GM18508 (cell line): ENCODE measurements around the gene HARBI1.

Experiments used
- ATAC-seq: cut with Tn5 transposase; IDR thresholded peaks from one replicate; pipeline ENCODE4 v1.9.1; 2021; ENCODE audit warnings: moderate number of reproducible peaks; ENCODE audit not compliant: insufficient read depth, unreplicated experiment

Gene HARBI1

GRCh38 chr11:46635557-46636139 lies 18.6 kb upstream of the HARBI1 start:
- ATAC-seq = no peak

GRCh38 chr11:46633291-46634217 lies 16.5 kb upstream of the HARBI1 start:
- no peak for ATAC-seq

- ATAC-seq = no peak
Measured at GRCh38 chr11:46632502-46632901, 15.5 kb upstream of the HARBI1 start.

GRCh38 chr11:46631676-46632075 lies 14.6 kb upstream of the HARBI1 start:
- ATAC-seq = no peak

GRCh38 chr11:46630237-46630636 lies 13.2 kb upstream of the HARBI1 start:
- ATAC-seq = no peak

- ATAC-seq = no peak
Measured at GRCh38 chr11:46628961-46629360, 11.9 kb upstream of the HARBI1 start.

- no peak for ATAC-seq
Measured at GRCh38 chr11:46625406-46625805, 8.4 kb upstream of the HARBI1 start.

DNA sequence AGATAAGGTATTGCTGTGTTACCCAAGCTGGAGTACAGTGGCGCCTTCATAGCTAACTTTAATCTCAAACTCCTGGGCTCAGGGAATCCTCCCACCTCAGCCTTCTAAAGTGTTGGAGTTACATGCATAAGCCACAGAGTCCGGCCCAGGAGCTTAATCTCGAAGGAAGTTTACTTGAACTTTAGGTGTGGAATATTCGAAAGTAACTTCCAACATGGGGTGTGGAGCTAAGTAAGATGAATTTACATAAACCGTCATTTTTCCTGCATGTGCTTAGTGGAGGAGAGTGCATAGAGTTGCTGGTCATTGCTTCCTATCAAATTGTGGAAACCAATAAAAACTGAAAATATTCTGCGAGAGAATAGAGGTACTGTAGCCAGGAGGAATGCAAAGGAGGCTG lies 1.8 kb upstream of the HARBI1 start:
- no peak for ATAC-seq

DNA sequence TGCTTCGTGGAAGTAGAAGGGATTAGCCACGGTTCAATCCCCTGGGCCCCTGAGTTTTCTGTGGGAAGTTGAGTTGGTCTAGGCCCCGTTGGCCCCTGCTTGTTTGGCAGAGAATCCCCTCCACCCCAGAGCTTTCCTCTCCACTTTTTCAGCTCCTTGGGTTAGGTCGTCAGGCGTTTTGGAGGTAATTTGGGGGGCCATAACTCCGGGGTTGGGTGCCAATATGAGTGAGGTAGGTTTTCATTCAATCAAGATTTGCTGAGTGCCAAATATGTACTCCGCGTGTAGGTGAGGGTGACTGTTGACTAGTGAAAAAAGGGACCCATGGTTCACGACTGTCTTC lies 916 bp upstream of the HARBI1 start:
- no peak for ATAC-seq

DNA sequence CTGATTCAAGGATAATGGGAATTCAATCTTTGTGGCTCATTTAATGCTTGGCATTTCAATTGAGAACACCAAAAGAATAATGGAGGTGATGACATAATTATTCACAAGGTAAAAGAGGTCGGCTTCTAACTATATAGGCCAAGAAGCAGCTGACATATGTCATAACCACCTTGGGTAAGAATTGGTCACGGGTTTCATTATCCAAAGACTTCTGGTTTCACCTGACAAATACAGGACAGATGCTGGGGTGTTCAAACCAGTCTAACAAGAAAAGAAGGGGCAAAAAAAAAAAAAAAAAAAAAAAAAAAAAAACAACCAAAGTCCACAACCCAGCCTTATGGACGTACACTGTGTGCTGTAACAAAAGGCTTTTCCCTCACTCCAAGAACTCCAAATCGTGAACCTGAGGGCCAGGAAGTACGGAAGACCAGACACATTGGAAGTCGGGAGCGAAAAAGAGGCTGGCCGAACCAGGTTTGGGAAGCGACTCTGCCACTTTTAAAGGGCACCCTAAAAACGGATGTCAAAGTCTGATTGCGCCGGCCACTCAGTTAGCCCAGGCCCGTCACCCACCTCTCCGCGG lies 385 bp downstream of the HARBI1 start:
- ATAC-seq = no peak

DNA sequence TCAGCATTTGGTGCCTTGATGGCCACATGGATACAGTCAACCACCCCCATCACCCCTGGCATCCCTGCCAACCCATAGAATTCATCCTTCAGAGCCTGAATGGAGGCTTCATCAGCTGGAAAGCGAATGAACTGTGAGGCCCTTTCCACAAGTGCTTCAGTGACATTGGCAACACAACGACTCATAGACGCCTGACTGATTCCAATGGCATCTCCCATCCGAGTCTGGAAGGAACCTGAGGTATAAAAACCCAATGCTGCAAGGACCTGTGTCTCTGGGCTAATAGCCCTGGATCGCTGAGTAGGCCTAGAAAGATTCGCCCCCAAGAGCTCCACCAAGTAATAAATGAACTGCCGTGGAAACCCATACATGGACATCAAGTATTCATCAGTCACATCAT lies 1.3 kb downstream of the HARBI1 start:
- no peak for ATAC-seq

DNA sequence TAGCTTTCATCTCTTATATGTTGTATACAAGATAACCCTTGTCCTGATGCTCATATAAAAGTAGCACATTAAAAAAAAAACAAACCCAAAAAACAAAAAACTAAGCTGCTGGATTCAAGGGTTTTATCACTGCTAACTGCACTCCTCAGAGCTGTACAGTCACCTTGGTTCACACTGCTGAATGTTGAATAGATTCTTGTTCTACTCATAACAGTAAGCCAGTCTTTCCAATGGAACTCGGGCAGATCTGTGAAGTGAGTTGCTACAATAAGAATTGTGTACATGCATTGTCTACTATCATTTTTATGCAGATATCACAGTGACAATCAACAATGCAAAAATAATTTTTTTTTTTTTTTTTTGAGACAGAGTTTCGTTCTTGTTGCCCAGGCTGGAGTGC lies 4.7 kb downstream of the HARBI1 start:
- ATAC-seq = no peak

DNA sequence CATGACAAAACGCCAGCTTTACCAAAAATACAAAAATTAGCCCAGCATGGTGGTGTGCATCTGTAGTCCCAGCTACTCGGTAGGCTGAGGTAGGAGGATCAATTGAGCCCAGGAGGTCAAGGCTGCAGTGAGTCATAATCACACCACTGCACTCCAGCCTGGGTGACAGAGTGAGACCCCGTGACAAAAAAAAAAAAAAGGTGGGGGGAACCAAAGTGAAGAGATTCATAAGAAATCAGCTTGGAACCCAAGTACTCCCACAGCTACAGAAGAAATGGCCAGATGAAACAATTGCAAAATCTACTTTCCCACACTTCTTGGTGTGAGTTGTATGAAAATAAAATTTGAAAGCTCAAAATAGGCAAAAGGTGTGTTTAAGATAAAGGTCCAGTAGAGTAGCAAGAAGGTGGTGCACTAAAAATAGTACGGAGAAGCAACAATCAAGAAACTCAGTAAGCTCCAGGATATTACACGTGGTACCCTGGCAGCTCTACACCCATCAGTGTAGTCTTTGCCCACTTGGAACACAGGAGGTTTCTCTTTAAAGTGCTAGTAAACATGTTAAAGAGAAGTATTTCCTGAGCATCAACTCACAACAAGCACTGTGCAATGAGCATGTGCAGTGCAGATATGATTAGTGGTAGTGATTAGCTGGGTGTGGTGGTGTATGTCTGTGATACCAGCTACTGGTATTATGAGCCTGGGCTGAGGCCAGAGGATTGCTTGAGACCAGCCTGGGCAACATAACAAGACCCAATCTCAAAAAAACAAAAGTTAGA lies 5.3 kb downstream of the HARBI1 start:
- no peak for ATAC-seq

- no peak for ATAC-seq
Measured at GRCh38 chr11:46609386-46609785, 7.6 kb downstream of the HARBI1 start.

DNA sequence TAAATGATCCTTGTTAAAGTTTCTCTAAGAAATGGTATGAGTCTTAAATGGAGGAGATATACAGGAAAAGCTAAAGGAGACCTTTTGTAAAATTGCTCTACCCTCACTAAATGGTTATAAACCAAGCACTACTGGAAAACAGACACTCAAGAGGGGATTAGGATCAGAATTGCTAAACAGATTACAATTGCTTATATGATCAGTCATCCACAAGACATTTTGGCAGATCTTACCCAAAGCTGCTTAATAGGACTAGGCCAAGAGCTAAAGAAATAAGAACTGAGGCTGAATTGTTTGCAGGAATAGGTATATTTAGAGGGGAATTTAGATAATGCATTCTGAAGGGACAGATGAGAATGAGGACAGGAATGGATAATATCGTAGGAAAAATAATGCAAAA lies 9.5 kb downstream of the HARBI1 start:
- no peak for ATAC-seq

DNA sequence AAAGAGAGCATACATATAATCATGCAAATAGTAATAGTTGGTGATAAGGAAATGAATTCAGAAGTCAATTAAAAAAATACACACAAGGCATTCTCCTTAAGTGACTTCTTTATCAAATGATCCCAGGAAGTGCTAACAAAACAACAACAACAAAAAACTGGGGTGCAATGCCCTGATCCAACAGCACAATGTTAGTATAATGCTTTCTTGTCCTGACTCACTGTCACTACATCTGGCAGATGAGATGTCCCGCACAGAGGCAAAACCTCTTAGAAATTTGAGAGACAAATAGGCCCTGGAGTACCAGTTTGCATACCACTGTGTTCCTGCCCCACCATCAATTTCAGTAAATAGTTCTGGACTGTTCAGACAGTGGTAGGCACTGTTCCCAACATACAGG lies 12.2 kb downstream of the HARBI1 start:
- no peak for ATAC-seq

- ATAC-seq = no peak
Measured at GRCh38 chr11:46603704-46604308, 13.2 kb downstream of the HARBI1 start.

- no peak for ATAC-seq
Measured at GRCh38 chr11:46601129-46601528, 15.9 kb downstream of the HARBI1 start.

GRCh38 chr11:46600194-46600960 lies 16.6 kb downstream of the HARBI1 start:
- ATAC-seq = no peak
